WTC11 (cell line): Measurements from ENCODE around the gene IRS1. TPM values are rescaled to one million over a fixed set of nuclear protein-coding genes. Genes with fewer than 3 reads are reported as not detected.

Source experiments
- ATAC-seq: fragments of 200-7000 bp; cut with Tn5 transposase; 2 replicates; pipeline ENCODE4 v1.10.0; 2021; ENCODE audit warnings: mild to moderate bottlenecking, moderate library complexity
- CTCF ChIA-PET: fragments of 300-600 bp; sonication (Branson Sonifier 250); formaldehyde crosslinking; loops from one replicate; lab custom pipeline; 2021; ENCODE audit warnings: antibody characterized with exemption; lab: Charles Lee
- POLR2A ChIA-PET: fragments of 350-600 bp; sonication (Branson Sonifier 250); formaldehyde crosslinking; loops from one replicate; lab custom pipeline; 2021; ENCODE audit warnings: antibody characterized with exemption; lab: Charles Lee
- DNase-seq: peaks from one replicate; pipeline ENCODE4 v3.0.0; 2021; ENCODE audit warnings: low spot score
- H3K27ac Mint-ChIP-seq: 2 replicates; pipeline ENCODE4 v1.8.0; 2021; ENCODE audit warnings: mixed read lengths
- H3K27me3 Mint-ChIP-seq: 2 replicates; pipeline ENCODE4 v1.8.0; 2021; ENCODE audit warnings: low read depth, mild to moderate bottlenecking, moderate library complexity, mixed read lengths
- H3K36me3 Mint-ChIP-seq: 2 replicates; pipeline ENCODE4 v1.8.0; 2021; ENCODE audit warnings: mixed read lengths
- H3K4me1 Mint-ChIP-seq: 2 replicates; pipeline ENCODE4 v1.8.0; 2022; ENCODE audit warnings: mixed read lengths
- H3K4me3 Mint-ChIP-seq: 2 replicates; pipeline ENCODE4 v1.8.0; 2021; ENCODE audit warnings: mild to moderate bottlenecking, moderate library complexity, mixed read lengths
- H3K9me3 Mint-ChIP-seq: 2 replicates; pipeline ENCODE4 v1.8.0; 2021; ENCODE audit warnings: mixed read lengths
- AR ChIP-seq: fragments of 250-450 bp; sonication (Bioruptor Pico); IDR thresholded peaks from 2 replicates; pipeline ENCODE4 v1.9.0; 2021; ENCODE audit warnings: mild to moderate bottlenecking
- ATF1 ChIP-seq: sonication (generic); formaldehyde crosslinking; IDR thresholded peaks from 2 replicates; pipeline ENCODE4 v1.8.1; 2023; ENCODE audit warnings: mild to moderate bottlenecking, moderate library complexity, missing genetic modification reagents
- CREB1 ChIP-seq: sonication (generic); formaldehyde crosslinking; IDR thresholded peaks from 2 replicates; pipeline ENCODE4 v1.8.0; 2023; ENCODE audit warnings: mild to moderate bottlenecking, missing genetic modification reagents
- ELF4 ChIP-seq: sonication (generic); formaldehyde crosslinking; IDR thresholded peaks from 2 replicates; pipeline ENCODE4 v1.8.1; 2022; ENCODE audit warnings: low read depth, mild to moderate bottlenecking, moderate library complexity, missing genetic modification reagents
- FOXJ3 ChIP-seq: sonication (generic); formaldehyde crosslinking; IDR thresholded peaks from 2 replicates; pipeline ENCODE4 v1.9.0; 2021; ENCODE audit warnings: missing genetic modification reagents, mild to moderate bottlenecking, borderline replicate concordance
- HMGA2 ChIP-seq: fragments of 250-450 bp; sonication (Bioruptor Pico); IDR thresholded peaks from 2 replicates; pipeline ENCODE4 v1.4.0; 2021; ENCODE audit warnings: mild to moderate bottlenecking, moderate library complexity
- IRF1 ChIP-seq: sonication (generic); formaldehyde crosslinking; IDR thresholded peaks from 2 replicates; pipeline ENCODE4 v1.8.0; 2023; ENCODE audit warnings: missing genetic modification reagents
- MYBL2 ChIP-seq: sonication (generic); formaldehyde crosslinking; IDR thresholded peaks from 2 replicates; pipeline ENCODE4 v1.8.1; 2023; ENCODE audit warnings: mild to moderate bottlenecking, moderate library complexity, missing genetic modification reagents
- NFYB ChIP-seq: sonication (generic); formaldehyde crosslinking; conservative IDR thresholded peaks from 2 replicates; pipeline ENCODE4 v1.8.0; 2022; ENCODE audit warnings: low read depth, missing genetic modification reagents
- PRRX2 ChIP-seq: fragments of 250-450 bp; sonication (Bioruptor Pico); IDR thresholded peaks from 2 replicates; pipeline ENCODE4 v1.8.0; 2021; ENCODE audit warnings: mild to moderate bottlenecking
- SMAD3 ChIP-seq: sonication (generic); formaldehyde crosslinking; IDR thresholded peaks from 2 replicates; pipeline ENCODE4 v1.8.0; 2022; ENCODE audit warnings: missing genetic modification reagents, mild to moderate bottlenecking, borderline replicate concordance
- ZBTB21 ChIP-seq: sonication (generic); formaldehyde crosslinking; IDR thresholded peaks from 2 replicates; pipeline ENCODE4 v1.8.1; 2023; ENCODE audit warnings: mild to moderate bottlenecking, missing genetic modification reagents, borderline replicate concordance
- ZBTB43 ChIP-seq: sonication (generic); formaldehyde crosslinking; IDR thresholded peaks from 2 replicates; pipeline ENCODE4 v1.8.1; 2023; ENCODE audit warnings: mild to moderate bottlenecking, missing genetic modification reagents
- ZNF281 ChIP-seq: sonication (generic); formaldehyde crosslinking; IDR thresholded peaks from 2 replicates; pipeline ENCODE4 v1.8.0; 2023; ENCODE audit warnings: mild to moderate bottlenecking, missing genetic modification reagents
- ZNF396 ChIP-seq: fragments of 250-450 bp; sonication (Bioruptor Pico); IDR thresholded peaks from 2 replicates; pipeline ENCODE4 v1.8.0; 2021; ENCODE audit warnings: mild to moderate bottlenecking, moderate library complexity, borderline replicate concordance
- ZNF671 ChIP-seq: fragments of 250-450 bp; sonication (Bioruptor Pico); IDR thresholded peaks from 2 replicates; pipeline ENCODE4 v1.8.0; 2021; ENCODE audit warnings: mild to moderate bottlenecking
- total RNA-seq: library from RNA; stranded (reverse); gene quantifications from 3 replicates; pipeline ENCODE4 v1.2.3, GENCODE V29; 2021
- TF ChIP-seq, protein P1 (sequence below): sonication (generic); formaldehyde crosslinking; IDR thresholded peaks from 2 replicates; pipeline ENCODE4 v1.8.0; 2022; ENCODE audit warnings: missing genetic modification reagents
- TF ChIP-seq, protein P2 (sequence below): sonication (generic); formaldehyde crosslinking; IDR thresholded peaks from 2 replicates; pipeline ENCODE4 v1.8.0; 2022; ENCODE audit warnings: mild to moderate bottlenecking, missing genetic modification reagents
- TF ChIP-seq, protein P3 (sequence below): sonication (generic); formaldehyde crosslinking; IDR thresholded peaks from 2 replicates; pipeline ENCODE4 v1.8.1; 2022; ENCODE audit warnings: mild to moderate bottlenecking, missing genetic modification reagents, moderate library complexity, borderline replicate concordance

Gene IRS1
- total RNA-seq, 1 experiment from 2014 or later, result 22.9 TPM

GRCh38 chr2:226691255-226691654 lies 108.4 kb downstream of the IRS1 start (continued):
- TF ChIP-seq, protein P1, sequence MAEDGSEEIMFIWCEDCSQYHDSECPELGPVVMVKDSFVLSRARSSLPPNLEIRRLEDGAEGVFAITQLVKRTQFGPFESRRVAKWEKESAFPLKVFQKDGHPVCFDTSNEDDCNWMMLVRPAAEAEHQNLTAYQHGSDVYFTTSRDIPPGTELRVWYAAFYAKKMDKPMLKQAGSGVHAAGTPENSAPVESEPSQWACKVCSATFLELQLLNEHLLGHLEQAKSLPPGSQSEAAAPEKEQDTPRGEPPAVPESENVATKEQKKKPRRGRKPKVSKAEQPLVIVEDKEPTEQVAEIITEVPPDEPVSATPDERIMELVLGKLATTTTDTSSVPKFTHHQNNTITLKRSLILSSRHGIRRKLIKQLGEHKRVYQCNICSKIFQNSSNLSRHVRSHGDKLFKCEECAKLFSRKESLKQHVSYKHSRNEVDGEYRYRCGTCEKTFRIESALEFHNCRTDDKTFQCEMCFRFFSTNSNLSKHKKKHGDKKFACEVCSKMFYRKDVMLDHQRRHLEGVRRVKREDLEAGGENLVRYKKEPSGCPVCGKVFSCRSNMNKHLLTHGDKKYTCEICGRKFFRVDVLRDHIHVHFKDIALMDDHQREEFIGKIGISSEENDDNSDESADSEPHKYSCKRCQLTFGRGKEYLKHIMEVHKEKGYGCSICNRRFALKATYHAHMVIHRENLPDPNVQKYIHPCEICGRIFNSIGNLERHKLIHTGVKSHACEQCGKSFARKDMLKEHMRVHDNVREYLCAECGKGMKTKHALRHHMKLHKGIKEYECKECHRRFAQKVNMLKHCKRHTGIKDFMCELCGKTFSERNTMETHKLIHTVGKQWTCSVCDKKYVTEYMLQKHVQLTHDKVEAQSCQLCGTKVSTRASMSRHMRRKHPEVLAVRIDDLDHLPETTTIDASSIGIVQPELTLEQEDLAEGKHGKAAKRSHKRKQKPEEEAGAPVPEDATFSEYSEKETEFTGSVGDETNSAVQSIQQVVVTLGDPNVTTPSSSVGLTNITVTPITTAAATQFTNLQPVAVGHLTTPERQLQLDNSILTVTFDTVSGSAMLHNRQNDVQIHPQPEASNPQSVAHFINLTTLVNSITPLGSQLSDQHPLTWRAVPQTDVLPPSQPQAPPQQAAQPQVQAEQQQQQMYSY (CRISPR knock-in tag), result no peak
- no peak for TF ChIP-seq SMAD3 (CRISPR knock-in tag)

GRCh38 chr2:226690461-226691024 lies 109.1 kb downstream of the IRS1 start:
- DNase-seq (no peak), ATAC-seq (no peak)
- CTCF ChIA-PET, result interaction anchor here (0.9 to 1.5 kb wide), 2 partner anchors 68 to 342 kb away, joined by 3 to 4 read pairs; no protein-coding TSS in a partner anchor
- peaks cover 45% of the 10 kb centered on the region for H3K4me1 Mint-ChIP-seq
- H3K9me3 Mint-ChIP-seq, result peaks cover 15% of the 10 kb centered on the region
- peaks cover 3% of the 10 kb centered on the region for H3K36me3 Mint-ChIP-seq
- H3K27ac Mint-ChIP-seq, result no peak overlapping the region; the same call in 1 of the 2 replicates
- H3K27me3 Mint-ChIP-seq, result no peaks in the 10 kb centered on the region
- POLR2A ChIA-PET, result interaction anchor here (1.0 kb wide), 1 partner anchor 10 kb away, joined by 5 read pairs; no protein-coding TSS in a partner anchor
- H3K4me3 Mint-ChIP-seq, result no peak overlapping the region
- TF ChIP-seq ZBTB21 (CRISPR knock-in tag) (no peak), NFYB (CRISPR knock-in tag) (no peak), IRF1 (CRISPR knock-in tag) (no peak), MYBL2 (CRISPR knock-in tag) (no peak), ELF4 (CRISPR knock-in tag) (no peak)
- TF ChIP-seq, protein P2, sequence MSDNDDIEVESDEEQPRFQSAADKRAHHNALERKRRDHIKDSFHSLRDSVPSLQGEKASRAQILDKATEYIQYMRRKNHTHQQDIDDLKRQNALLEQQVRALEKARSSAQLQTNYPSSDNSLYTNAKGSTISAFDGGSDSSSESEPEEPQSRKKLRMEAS (CRISPR knock-in tag), result no peak

DNA sequence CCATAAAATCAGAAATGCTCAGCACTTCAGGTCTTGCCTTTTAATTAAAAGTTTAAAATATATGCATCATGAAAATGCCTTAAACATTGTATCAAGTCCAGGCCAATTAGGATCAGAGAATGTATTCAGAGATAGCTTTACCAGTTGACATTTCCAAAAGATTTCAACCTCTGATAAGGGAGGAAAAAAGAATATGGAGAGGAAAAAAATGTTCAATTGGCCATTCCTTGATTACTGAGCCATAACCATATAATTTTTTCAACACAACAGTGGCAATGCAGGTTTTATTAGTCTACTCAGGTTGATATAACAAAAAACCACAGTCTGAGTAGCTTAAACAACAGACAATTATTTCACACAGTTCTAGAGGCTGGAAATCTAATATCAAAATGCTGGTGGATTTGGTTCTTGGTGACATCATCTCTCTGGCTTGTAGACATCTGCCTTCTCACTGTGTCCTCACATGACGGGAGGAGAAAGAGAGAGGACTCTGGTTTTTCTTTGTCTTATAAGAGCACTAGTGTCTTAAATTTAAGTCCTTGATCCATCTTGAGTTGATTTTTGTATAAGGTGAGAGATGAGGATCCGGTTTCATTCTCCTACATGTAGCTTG lies 111.9 kb downstream of the IRS1 start:
- POLR2A ChIA-PET, result no interaction called here
- Mint-ChIP-seq H3K4me3 (no peak overlapping the region), H3K36me3 (peaks cover 3% of the 10 kb centered on the region), H3K27ac (no peak overlapping the region), H3K4me1 (peaks cover 29% of the 10 kb centered on the region), H3K27me3 (no peaks in the 10 kb centered on the region), H3K9me3 (peaks cover 14% of the 10 kb centered on the region)
- no peak for DNase-seq
- CTCF ChIA-PET, result no interaction called here
- no peak for ATAC-seq
- TF ChIP-seq ATF1 (CRISPR knock-in tag) (no peak), HMGA2 (no peak), PRRX2 (CRISPR knock-in tag) (no peak), SMAD3 (CRISPR knock-in tag) (no peak), ZNF281 (no peak), ZNF671 (CRISPR knock-in tag) (no peak), ZBTB43 (no peak), CREB1 (no peak), AR (CRISPR knock-in tag) (no peak), FOXJ3 (CRISPR knock-in tag) (no peak), ZNF396 (CRISPR knock-in tag) (no peak)
- TF ChIP-seq, protein P3, sequence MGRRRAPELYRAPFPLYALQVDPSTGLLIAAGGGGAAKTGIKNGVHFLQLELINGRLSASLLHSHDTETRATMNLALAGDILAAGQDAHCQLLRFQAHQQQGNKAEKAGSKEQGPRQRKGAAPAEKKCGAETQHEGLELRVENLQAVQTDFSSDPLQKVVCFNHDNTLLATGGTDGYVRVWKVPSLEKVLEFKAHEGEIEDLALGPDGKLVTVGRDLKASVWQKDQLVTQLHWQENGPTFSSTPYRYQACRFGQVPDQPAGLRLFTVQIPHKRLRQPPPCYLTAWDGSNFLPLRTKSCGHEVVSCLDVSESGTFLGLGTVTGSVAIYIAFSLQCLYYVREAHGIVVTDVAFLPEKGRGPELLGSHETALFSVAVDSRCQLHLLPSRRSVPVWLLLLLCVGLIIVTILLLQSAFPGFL (CRISPR knock-in tag), result no peak
